ENCODE measurements around the gene BTBD9. TPM values are rescaled to one million over a fixed set of nuclear protein-coding genes. Genes with fewer than 3 reads are reported as not detected.

Gene BTBD9
- total and polyA plus RNA-seq, 4 donors = 8.7 to 73.9 (median 28.3) TPM

GRCh38 chr6:38155144-38155543 is 484.6 kb downstream of the BTBD9 start:
- H3K36me3 ChIP-seq (ENCODE audit: control insufficient read depth in 4 of 4, insufficient read depth in 4 of 4, low read length in 4 of 4) = peaks cover 0 to 16% (median 6%) of the 10 kb centered on the region in 4 donors
- no peak overlapping the region for H3K4me3 ChIP-seq
- WGBS, 2 donors = 34 to 53% methylated on average over 9 of the region's 9 CpGs
- H3K4me1 ChIP-seq (ENCODE audit: control insufficient read depth in 5 of 5, insufficient read depth in 5 of 5, low read length in 5 of 5) = peaks cover 0 to 30% (median 14%) of the 10 kb centered on the region in 5 donors
- peak overlapping the region in 1 of 2 donors; percentile 73 for H3K27ac ChIP-seq (ENCODE audit: low read depth in 1 of 2, low read length in 1 of 2)
- H3K9me3 ChIP-seq (ENCODE audit: control insufficient read depth in 4 of 4, insufficient read depth in 3 of 4, low read length in 3 of 4) = no peaks in the 10 kb centered on the region
- TF ChIP-seq CTCF (IDR thresholded peaks at IDR 0.05; ENCODE audit: control extremely low read depth, extremely low read depth) = no peak
- no peaks in the 10 kb centered on the region for H3K27me3 ChIP-seq (ENCODE audit: control insufficient read depth in 3 of 3, insufficient read depth in 3 of 3, low read length in 2 of 3)
- ATAC-seq (ENCODE audit: insufficient read depth, low FRiP score) = peak; percentile 25
- peak; percentile 67 to 79 (median 69) for DNase-seq
- no peak overlapping the region for H3K9ac ChIP-seq (ENCODE audit: insufficient read depth in 1 of 2, low read length in 2 of 2)

- ATAC-seq (ENCODE audit: insufficient read depth, low FRiP score) = no peak
- no peak for TF ChIP-seq CTCF (IDR thresholded peaks at IDR 0.05; ENCODE audit: control extremely low read depth, extremely low read depth)
- Histone ChIP-seq H3K9me3 (ENCODE audit: control insufficient read depth in 4 of 4, insufficient read depth in 3 of 4, low read length in 3 of 4) (no peaks in the 10 kb centered on the region), H3K27me3 (ENCODE audit: control insufficient read depth in 3 of 3, insufficient read depth in 3 of 3, low read length in 2 of 3) (no peaks in the 10 kb centered on the region), H3K4me3 (no peak overlapping the region), H3K27ac (ENCODE audit: low read depth in 1 of 2, low read length in 1 of 2) (peak overlapping the region in 1 of 2 donors; percentile 72), H3K36me3 (ENCODE audit: control insufficient read depth in 4 of 4, insufficient read depth in 4 of 4, low read length in 4 of 4) (peaks cover 0 to 16% (median 6%) of the 10 kb centered on the region in 4 donors), H3K9ac (ENCODE audit: insufficient read depth in 1 of 2, low read length in 2 of 2) (no peak overlapping the region), H3K4me1 (ENCODE audit: control insufficient read depth in 5 of 5, insufficient read depth in 5 of 5, low read length in 5 of 5) (peaks cover 0 to 35% (median 17%) of the 10 kb centered on the region in 5 donors)
- no peak for DNase-seq
- WGBS, 2 donors = 75 to 79% methylated on average over 8 of the region's 8 CpGs
Measured at GRCh38 chr6:38154731-38155130, 485.0 kb downstream of the BTBD9 start.

GRCh38 chr6:38153798-38154345 is 485.9 kb downstream of the BTBD9 start:
- Histone ChIP-seq H3K9me3 (ENCODE audit: control insufficient read depth in 4 of 4, insufficient read depth in 3 of 4, low read length in 3 of 4) (no peaks in the 10 kb centered on the region), H3K27ac (ENCODE audit: low read depth in 1 of 2, low read length in 1 of 2) (no peak overlapping the region), H3K9ac (ENCODE audit: insufficient read depth in 1 of 2, low read length in 2 of 2) (no peak overlapping the region), H3K36me3 (ENCODE audit: control insufficient read depth in 4 of 4, insufficient read depth in 4 of 4, low read length in 4 of 4) (peaks cover 0 to 16% (median 6%) of the 10 kb centered on the region in 4 donors), H3K27me3 (ENCODE audit: control insufficient read depth in 3 of 3, insufficient read depth in 3 of 3, low read length in 2 of 3) (no peaks in the 10 kb centered on the region), H3K4me3 (no peak overlapping the region), H3K4me1 (ENCODE audit: control insufficient read depth in 5 of 5, insufficient read depth in 5 of 5, low read length in 5 of 5) (peaks cover 1 to 43% (median 20%) of the 10 kb centered on the region in 5 donors)
- TF ChIP-seq CTCF (IDR thresholded peaks at IDR 0.05; ENCODE audit: control extremely low read depth, extremely low read depth) = no peak
- 78 to 87% methylated on average over 16 of the region's 16 CpGs for WGBS, 2 donors
- no peak for ATAC-seq (ENCODE audit: insufficient read depth, low FRiP score)
- DNase-seq = no peak
